Astrocyte (in vitro differentiated cells and primary cell): ENCODE results near the gene SPOCK1. TPM values are rescaled to one million over a fixed set of nuclear protein-coding genes. Genes with fewer than 3 reads are reported as not detected.
A peak's percentile ranks its signal among the peaks of the same experiment; 100 is the strongest.

Experiments used
- DNase-seq: peaks from one replicate; pipeline ENCODE4 v3.0.0-alpha.2; 2010; ENCODE audit warnings: low read depth
- FAIRE-seq: peaks from 2 replicates; lab custom pipeline; 2011; peaks lifted over from hg19 to GRCh38; lab: Jason Lieb, UNC
- H2AFZ ChIP-seq: 2 replicates; pipeline ENCODE4 v1.6.0; 2012; ENCODE audit warnings: low read depth, low read length, inconsistent platforms
- H3K27ac ChIP-seq: 2 replicates; pipeline ENCODE4 v1.5.1; 2011; ENCODE audit warnings: low read depth, low read length, inconsistent platforms
- H3K27me3 ChIP-seq: 2 replicates; pipeline ENCODE4 v1.6.0; 2011; ENCODE audit warnings: low read length, inconsistent platforms; ENCODE audit not compliant: insufficient read depth
- H3K36me3 ChIP-seq: 2 replicates; pipeline ENCODE4 v1.5.1; 2011; ENCODE audit warnings: low read length, inconsistent platforms; ENCODE audit not compliant: insufficient read depth
- H3K4me1 ChIP-seq: 2 replicates; pipeline ENCODE4 v1.5.1; 2011; ENCODE audit warnings: low read length, inconsistent platforms; ENCODE audit not compliant: insufficient read depth
- H3K4me2 ChIP-seq: 2 replicates; pipeline ENCODE4 v1.6.0; 2012; ENCODE audit warnings: low read length, inconsistent platforms
- H3K4me3 ChIP-seq: 2 replicates; pipeline ENCODE4 v1.5.1; 2011; ENCODE audit warnings: low read depth, mild to moderate bottlenecking, low read length, inconsistent platforms; ENCODE audit not compliant: insufficient read depth
- H3K79me2 ChIP-seq: 2 replicates; pipeline ENCODE4 v1.6.0; 2012; ENCODE audit warnings: mild to moderate bottlenecking, low read length, inconsistent platforms; ENCODE audit not compliant: insufficient read depth
- H3K9ac ChIP-seq: 2 replicates; pipeline ENCODE4 v1.6.0; 2012; ENCODE audit warnings: mild to moderate bottlenecking, low read length, inconsistent platforms
- H3K9me3 ChIP-seq: 2 replicates; pipeline ENCODE4 v1.5.1; 2012; ENCODE audit warnings: low read depth, mild to moderate bottlenecking, low read length, inconsistent platforms; ENCODE audit not compliant: insufficient read depth
- H4K20me1 ChIP-seq: 2 replicates; pipeline ENCODE4 v1.6.0; 2012; ENCODE audit warnings: low read length, inconsistent platforms; ENCODE audit not compliant: insufficient read depth
- H3K27ac Mint-ChIP-seq: one replicate; pipeline ENCODE4 v1.8.0; 2021; ENCODE audit warnings: mild to moderate bottlenecking, mixed read lengths; ENCODE audit not compliant: unreplicated experiment
- H3K27me3 Mint-ChIP-seq: one replicate; pipeline ENCODE4 v1.8.0; 2021; ENCODE audit warnings: low read depth, mixed read lengths; ENCODE audit not compliant: unreplicated experiment
- H3K36me3 Mint-ChIP-seq: one replicate; pipeline ENCODE4 v1.8.0; 2021; ENCODE audit warnings: low read depth, mixed read lengths; ENCODE audit not compliant: unreplicated experiment
- H3K4me1 Mint-ChIP-seq: one replicate; pipeline ENCODE4 v1.8.0; 2021; ENCODE audit warnings: low read depth, mixed read lengths; ENCODE audit not compliant: unreplicated experiment
- H3K4me3 Mint-ChIP-seq: one replicate; pipeline ENCODE4 v1.8.0; 2021; ENCODE audit warnings: mild to moderate bottlenecking, moderate library complexity, mixed read lengths; ENCODE audit not compliant: unreplicated experiment
- H3K9me3 Mint-ChIP-seq: one replicate; pipeline ENCODE4 v1.8.0; 2021; ENCODE audit warnings: mild to moderate bottlenecking, mixed read lengths; ENCODE audit not compliant: unreplicated experiment
- CTCF ChIP-seq: IDR thresholded peaks from 2 replicates; pipeline ENCODE4 v1.5.1; 2011; ENCODE audit warnings: low read depth, mild to moderate bottlenecking, inconsistent platforms, low read length, moderate library complexity; ENCODE audit not compliant: insufficient read depth
- EZH2 ChIP-seq: IDR thresholded peaks from 2 replicates; pipeline ENCODE4 v1.6.1; 2012; ENCODE audit warnings: mild to moderate bottlenecking, low read length, inconsistent platforms; ENCODE audit not compliant: insufficient read depth
- total RNA-seq: library from RNA; stranded (reverse); gene quantifications from 2 replicates; pipeline ENCODE4 v1.2.1, GENCODE V29; 2021

SPOCK1 gene
- total RNA-seq, 1 donor from 2014 or later: 53.5 TPM

GRCh38 chr5:137325721-137326120 lies 173.4 kb downstream of the SPOCK1 start:
- Mint-ChIP-seq H3K4me3 (no peak overlapping the region), H3K27ac (no peak overlapping the region), H3K36me3 (no peaks in the 10 kb centered on the region), H3K4me1 (peaks cover 3% of the 10 kb centered on the region), H3K27me3 (no peaks in the 10 kb centered on the region), H3K9me3 (peaks cover 2% of the 10 kb centered on the region)
- no peaks in the 10 kb centered on the region for H3K9me3 ChIP-seq
- FAIRE-seq: no peak
- no peak for DNase-seq
- no peak overlapping the region for H3K4me3 ChIP-seq
- H3K9ac ChIP-seq: no peak overlapping the region
- no peaks in the 10 kb centered on the region for H3K4me1 ChIP-seq
- no peaks in the 10 kb centered on the region for H3K36me3 ChIP-seq
- no peaks in the 10 kb centered on the region for H3K27me3 ChIP-seq
- peaks cover 38% of the 10 kb centered on the region for H3K79me2 ChIP-seq
- no peak for TF ChIP-seq EZH2
- no peak for TF ChIP-seq CTCF
- no peak overlapping the region for H3K27ac ChIP-seq
- no peak overlapping the region for H2AFZ ChIP-seq
- peaks cover 36% of the 10 kb centered on the region for H4K20me1 ChIP-seq
- no peak overlapping the region for H3K4me2 ChIP-seq

- Histone ChIP-seq H3K4me3 (no peak overlapping the region), H3K4me2 (peak overlapping the region; percentile 59), H3K4me1 (peaks cover 20% of the 10 kb centered on the region), H3K27ac (peak overlapping the region; percentile 3), H3K9ac (peak overlapping the region; percentile 38), H3K79me2 (peaks cover 23% of the 10 kb centered on the region), H3K27me3 (peaks cover 3% of the 10 kb centered on the region), H4K20me1 (peaks cover 38% of the 10 kb centered on the region), H2AFZ (no peak overlapping the region), H3K9me3 (no peaks in the 10 kb centered on the region), H3K36me3 (no peaks in the 10 kb centered on the region)
- Mint-ChIP-seq H3K27me3 (peaks cover 6% of the 10 kb centered on the region), H3K4me3 (peak overlapping the region; percentile 42), H3K27ac (peak overlapping the region; percentile 90), H3K9me3 (peaks cover 2% of the 10 kb centered on the region), H3K4me1 (peaks cover 25% of the 10 kb centered on the region), H3K36me3 (no peaks in the 10 kb centered on the region)
- peak; percentile 92 for TF ChIP-seq CTCF
- TF ChIP-seq EZH2: no peak
- FAIRE-seq: peak; percentile 90
- peak; percentile 68 for DNase-seq
Observed at GRCh38 chr5:137320056-137321045, 178.8 kb downstream of the SPOCK1 start.
